CD4-positive, alpha-beta T cell treated with Interleukin-15 for 4 hours (primary cell): ENCODE measurements around the gene VDAC1.
"Not testable (repeated sequence)": the region's sequence is repeated elsewhere in the genome, so short reads cannot be mapped to it uniquely, and the experiment has no call there.

Experiments
- DNase-seq: peaks from one replicate; pipeline ENCODE4 v3.0.0-alpha.2; 2020; ENCODE audit warnings: low spot score

The VDAC1 gene

GRCh38 chr5:134004626-134005416 lies at the start of gene VDAC1:
TSS of gene VDAC1 (minus strand) at chr5:134004975. CDS start at chr5:133993012, 11,963 bp downstream.
- peak; percentile 78 for DNase-seq

GRCh38 chr5:134053840-134054338 lies 49.1 kb upstream of the VDAC1 start:
- peak; percentile 22 for DNase-seq

- no peak for DNase-seq
Measured at GRCh38 chr5:134053314-134053839, 48.6 kb upstream of the VDAC1 start.

DNA sequence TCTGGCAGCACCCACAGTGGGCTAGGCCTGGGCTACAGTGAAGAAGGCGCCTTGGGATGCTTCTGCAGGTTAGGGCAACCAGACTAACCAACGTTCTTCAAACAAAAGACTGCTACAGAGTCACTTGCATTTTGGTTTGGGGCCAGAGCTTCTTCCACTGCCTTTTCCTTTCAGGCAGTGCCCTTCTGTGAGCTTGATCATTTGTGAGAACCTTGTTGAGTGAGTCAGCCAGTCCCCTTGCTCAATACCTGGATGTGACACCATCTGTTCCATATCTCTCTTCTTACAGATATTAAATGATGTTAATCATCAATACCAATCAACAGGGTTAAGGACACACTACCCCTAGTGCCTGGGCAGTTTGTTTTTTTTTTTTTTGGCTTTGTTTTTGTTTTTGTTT lies 46.5 kb upstream of the VDAC1 start:
- DNase-seq: no peak

DNA sequence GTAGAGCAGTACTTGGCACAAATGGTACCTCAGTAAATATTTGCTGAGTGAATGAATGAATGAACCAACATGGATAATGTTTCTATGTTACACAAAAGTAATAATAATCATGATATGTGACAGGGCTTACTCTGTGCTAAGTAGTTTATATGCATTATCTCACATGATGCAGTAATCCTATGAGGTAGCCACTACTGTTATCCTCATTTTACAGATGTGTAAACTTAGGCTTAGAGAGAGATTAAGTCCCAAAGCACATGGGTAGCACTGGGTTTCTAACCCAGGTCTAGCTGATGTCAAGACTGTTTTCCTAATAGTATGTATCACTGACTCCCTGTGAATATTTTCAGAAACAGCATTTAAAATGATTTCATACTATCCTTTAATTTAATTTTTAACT lies 44.1 kb upstream of the VDAC1 start:
- DNase-seq: no peak

DNA sequence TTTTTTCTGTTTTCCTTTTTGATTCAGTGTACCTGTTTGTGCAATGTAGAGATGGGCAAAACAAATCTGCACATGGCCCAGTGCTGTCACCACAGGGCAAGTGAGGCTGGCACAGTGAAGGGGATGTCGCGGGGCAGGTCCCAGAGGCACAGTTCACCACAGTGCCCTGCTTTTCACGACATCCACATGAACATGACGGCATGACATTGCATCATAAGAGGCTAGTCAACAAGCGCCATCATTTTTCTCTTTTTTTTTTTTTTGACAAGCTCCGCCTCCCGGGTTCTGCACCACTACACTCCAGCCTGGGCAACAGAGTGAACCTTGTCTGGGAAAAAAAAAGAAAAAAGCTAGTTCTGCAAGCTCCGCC lies 42.9 kb upstream of the VDAC1 start:
- DNase-seq: no peak

GRCh38 chr5:134046801-134047686 lies 42.3 kb upstream of the VDAC1 start:
- DNase-seq: no peak

DNA sequence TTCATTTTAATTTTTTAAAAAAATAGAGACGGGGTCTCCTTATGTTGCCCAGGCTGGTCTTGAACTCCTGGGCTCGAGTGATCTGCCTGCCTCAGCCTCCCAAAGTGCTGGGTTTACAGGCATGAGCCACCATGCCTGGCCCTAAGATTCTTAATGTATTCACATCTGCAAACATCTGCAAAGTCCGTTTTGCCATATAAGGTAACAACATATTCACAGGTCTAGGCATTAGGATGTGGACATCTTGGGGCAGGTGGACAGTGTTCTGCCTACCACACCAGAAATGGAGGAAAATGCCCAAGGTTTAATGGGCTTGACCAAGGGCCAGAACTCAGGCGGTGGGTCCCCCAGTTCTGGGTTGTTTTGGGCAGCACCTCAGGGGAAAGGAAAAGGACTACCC lies 41.6 kb upstream of the VDAC1 start:
- no peak for DNase-seq

GRCh38 chr5:134043793-134044792 lies 39.3 kb upstream of the VDAC1 start:
- no peak for DNase-seq

DNA sequence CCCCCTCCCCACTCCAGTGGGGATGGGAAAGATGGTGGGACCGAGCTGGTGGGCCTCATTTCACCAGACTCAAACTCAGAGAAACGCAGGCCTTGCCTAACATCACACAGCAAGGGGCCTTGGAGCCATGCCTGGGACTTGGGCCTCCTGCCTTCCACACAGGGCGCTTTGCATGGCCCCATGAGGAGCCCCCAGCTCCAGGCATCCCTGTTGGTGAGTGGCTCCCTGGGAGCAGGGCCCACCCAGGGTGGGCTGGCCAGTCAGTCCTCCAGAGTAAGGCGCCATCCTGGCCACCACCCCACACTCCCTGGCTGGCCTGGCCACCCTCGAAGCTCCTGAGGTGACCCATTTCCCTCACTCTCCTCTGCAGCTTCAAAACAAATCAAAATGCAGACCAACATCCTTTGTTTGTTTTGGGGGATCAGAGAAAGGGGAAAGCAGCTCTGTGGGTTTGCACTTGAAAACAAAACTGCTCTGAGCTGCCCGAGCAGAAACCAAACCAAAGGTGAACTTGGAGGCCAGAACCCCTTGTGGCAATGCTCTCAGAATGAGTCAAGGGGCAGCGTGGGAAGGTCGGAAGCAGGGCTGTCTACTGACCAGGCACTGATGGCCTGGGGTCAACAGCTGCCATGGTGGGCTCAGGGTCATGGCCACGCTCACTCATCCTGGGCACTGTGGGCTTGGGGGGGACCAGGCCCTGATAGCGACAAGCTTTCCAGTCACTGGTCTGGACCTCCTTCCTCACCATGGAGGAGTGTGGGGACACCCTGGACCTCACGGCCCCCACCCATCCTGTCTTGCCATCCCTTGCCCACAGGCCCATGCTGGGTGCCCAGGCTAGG lies 37.0 kb upstream of the VDAC1 start:
- no peak for DNase-seq

- DNase-seq: no peak
Measured at GRCh38 chr5:134038138-134038537, 33.4 kb upstream of the VDAC1 start.

GRCh38 chr5:134037160-134037559 lies 32.4 kb upstream of the VDAC1 start:
- no peak for DNase-seq

DNA sequence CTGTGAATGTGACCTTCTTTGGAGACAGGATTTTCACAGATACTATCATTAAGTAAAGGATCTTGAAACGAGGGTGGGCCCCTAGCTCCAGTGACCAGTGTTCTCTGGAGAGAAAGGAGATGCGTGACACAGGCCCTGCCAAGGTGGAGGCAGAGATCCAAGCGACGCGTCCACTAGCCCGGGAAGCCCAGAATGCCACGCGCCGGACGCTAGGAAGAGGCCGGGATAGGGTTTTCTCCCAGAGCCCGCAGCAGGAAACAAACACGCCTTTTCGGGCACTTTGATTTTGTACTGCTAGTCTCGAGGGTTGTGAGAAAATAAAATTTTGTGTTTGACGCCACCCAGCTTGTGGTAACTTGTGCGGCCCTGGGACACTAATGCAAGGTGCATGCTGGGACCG lies 29.6 kb upstream of the VDAC1 start:
- no peak for DNase-seq

GRCh38 chr5:134030303-134030964 lies 25.7 kb upstream of the VDAC1 start:
- not testable (repeated sequence) for DNase-seq

DNA sequence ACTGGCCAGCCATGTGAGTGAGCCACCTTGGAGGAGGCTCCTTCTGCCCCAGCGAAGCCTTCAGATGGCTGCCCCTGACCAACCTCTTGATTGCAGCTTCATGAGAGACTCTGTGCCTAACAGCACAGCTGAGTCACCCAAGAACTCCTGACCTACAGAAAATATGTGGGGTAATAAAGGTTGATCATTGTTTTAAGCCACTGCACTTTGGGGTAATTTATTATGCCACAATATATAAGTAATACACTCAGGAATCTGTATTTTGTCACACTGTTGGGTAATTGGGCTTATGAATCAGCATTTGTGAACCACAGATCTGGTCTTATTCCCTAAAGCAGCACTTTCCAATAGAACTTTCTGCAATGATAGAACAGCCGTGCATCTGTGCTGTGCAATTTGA lies 24.4 kb upstream of the VDAC1 start:
- no peak for DNase-seq

GRCh38 chr5:134028496-134028895 lies 23.7 kb upstream of the VDAC1 start:
- DNase-seq: no peak

- DNase-seq: no peak
Measured at GRCh38 chr5:134027288-134027615, 22.5 kb upstream of the VDAC1 start.

DNA sequence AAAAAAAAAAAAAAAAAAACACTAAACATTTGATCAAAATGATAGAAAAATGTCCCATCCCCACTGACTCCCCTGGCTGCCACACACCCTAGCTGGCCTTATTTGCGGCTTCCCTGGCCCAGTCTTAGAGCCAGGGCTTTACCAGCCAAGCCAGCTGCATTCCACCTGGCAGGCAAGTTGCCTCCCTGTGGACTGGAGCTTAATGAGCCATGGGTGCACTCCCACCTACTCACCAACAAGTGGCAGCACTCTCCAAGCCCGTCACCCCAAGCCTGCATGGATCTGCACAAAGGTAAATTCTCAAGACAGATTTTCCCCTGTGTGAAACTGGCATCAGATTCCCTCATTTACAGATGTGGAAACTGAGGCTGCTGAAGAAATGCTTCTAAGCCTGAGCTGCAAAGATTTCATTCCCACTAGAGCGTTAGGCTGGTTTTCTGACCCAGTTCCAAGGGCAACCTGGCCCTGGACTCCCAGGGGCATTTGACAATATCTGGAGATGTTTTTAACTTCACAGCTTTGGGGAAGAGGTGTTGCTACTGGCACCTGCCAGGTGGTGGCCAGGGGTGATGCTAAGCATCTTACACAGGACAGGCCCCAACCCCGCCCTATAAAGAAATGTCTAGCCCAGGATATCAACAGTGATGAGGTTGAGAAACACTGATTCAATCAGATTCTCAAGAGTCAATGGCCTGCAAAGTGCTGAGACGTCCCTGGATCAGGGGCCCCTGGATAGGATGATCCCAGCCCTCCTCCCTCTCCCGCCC lies 21.9 kb upstream of the VDAC1 start:
- DNase-seq: peak; percentile 43

- no peak for DNase-seq
Measured at GRCh38 chr5:134025786-134026185, 21.0 kb upstream of the VDAC1 start.
